ENCODE data around the gene NELL1.

NELL1 gene

GRCh38 chr11:21372672-21373071 is 703.3 kb downstream of the NELL1 start:
- DNase-seq: no peak

GRCh38 chr11:21374376-21374775 is 705.0 kb downstream of the NELL1 start:
- DNase-seq: no peak

- no peak for DNase-seq
Observed at GRCh38 chr11:21385669-21386440, 716.5 kb downstream of the NELL1 start.

- DNase-seq: no peak
Observed at GRCh38 chr11:21390430-21390829, 721.0 kb downstream of the NELL1 start.

- no peak for DNase-seq
Observed at GRCh38 chr11:21396342-21397008, 727.1 kb downstream of the NELL1 start.

- DNase-seq: no peak
Observed at GRCh38 chr11:21398195-21398594, 728.8 kb downstream of the NELL1 start.

- DNase-seq: no peak
Observed at GRCh38 chr11:21401496-21401895, 732.1 kb downstream of the NELL1 start.

GRCh38 chr11:21402274-21402673 is 732.9 kb downstream of the NELL1 start:
- no peak for DNase-seq

- no peak for DNase-seq
Observed at GRCh38 chr11:21403069-21403468, 733.7 kb downstream of the NELL1 start.

GRCh38 chr11:21405422-21405821 is 736.0 kb downstream of the NELL1 start:
- DNase-seq: no peak

- no peak for DNase-seq
Observed at GRCh38 chr11:21410513-21410912, 741.1 kb downstream of the NELL1 start.

GRCh38 chr11:21411104-21411503 is 741.7 kb downstream of the NELL1 start:
- peak; percentile 42 for DNase-seq

- no peak for DNase-seq
Observed at GRCh38 chr11:21411597-21411996, 742.2 kb downstream of the NELL1 start.

GRCh38 chr11:21412652-21413383 is 743.4 kb downstream of the NELL1 start:
- no peak for DNase-seq

- no peak for DNase-seq
Observed at GRCh38 chr11:21414953-21415352, 745.6 kb downstream of the NELL1 start.

- DNase-seq: no peak
Observed at GRCh38 chr11:21415606-21416005, 746.2 kb downstream of the NELL1 start.

GRCh38 chr11:21421711-21422329 is 752.4 kb downstream of the NELL1 start:
- no peak for DNase-seq

- DNase-seq: no peak
Observed at GRCh38 chr11:21426931-21427330, 757.5 kb downstream of the NELL1 start.

GRCh38 chr11:21427726-21428125 is 758.3 kb downstream of the NELL1 start:
- no peak for DNase-seq

- DNase-seq: no peak
Observed at GRCh38 chr11:21428796-21429195, 759.4 kb downstream of the NELL1 start.

- DNase-seq: no peak
Observed at GRCh38 chr11:21429401-21429800, 760.0 kb downstream of the NELL1 start.

GRCh38 chr11:21430537-21430936 is 761.2 kb downstream of the NELL1 start:
- no peak for DNase-seq

GRCh38 chr11:21446939-21447590 is 777.7 kb downstream of the NELL1 start:
- no peak for DNase-seq

Measured in DMS79 treated with DMSO at 0.1 percent for 48 hours (cell line).